Ectodermal cell (in vitro differentiated cells): ENCODE results near the gene TWNK.

Source experiments
- H3K27ac ChIP-seq: 2 replicates; pipeline ENCODE4 v1.7.0; 2013; ENCODE audit warnings: mild to moderate bottlenecking, low read depth, low read length; ENCODE audit not compliant: insufficient read depth, poor library complexity, severe bottlenecking
- H3K27me3 ChIP-seq: 2 replicates; pipeline ENCODE4 v1.7.0; 2013; ENCODE audit warnings: mild to moderate bottlenecking, low read length; ENCODE audit not compliant: insufficient read depth, control insufficient read depth, poor library complexity, severe bottlenecking
- H3K36me3 ChIP-seq: one replicate; pipeline ENCODE4 v1.7.0; 2013; ENCODE audit warnings: low read length; ENCODE audit not compliant: control insufficient read depth, insufficient read depth
- H3K4me1 ChIP-seq: one replicate; pipeline ENCODE4 v1.7.0; 2013; ENCODE audit warnings: low read length; ENCODE audit not compliant: control insufficient read depth, insufficient read depth
- H3K4me3 ChIP-seq: 2 replicates; pipeline ENCODE4 v1.7.0; 2013; ENCODE audit warnings: low read depth, low read length, control low read depth; ENCODE audit not compliant: insufficient read depth
- H3K9me3 ChIP-seq: 2 replicates; pipeline ENCODE4 v1.7.0; 2013; ENCODE audit warnings: mild to moderate bottlenecking, low read length, moderate library complexity; ENCODE audit not compliant: control insufficient read depth
- WGBS, 2 experiments: methylation state at CpG; one replicate each; pipeline ENCODE4 v1.1.7; 2013; ENCODE audit warnings: missing lambda C conversion rate in 2 of 2; 5-methylcytosine and 5-hydroxymethylcytosine counted together

TWNK gene

GRCh38 chr10:100982916-100983830 is 4.2 kb upstream of the TWNK start:
- peaks cover 7% of the 10 kb centered on the region for H3K4me1 ChIP-seq
- H3K27ac ChIP-seq = no peak overlapping the region
- 94 to 95% methylated on average over 24 of the region's 24 CpGs for WGBS, 2 experiments
- H3K4me3 ChIP-seq = no peak overlapping the region
- peaks cover 3% of the 10 kb centered on the region for H3K36me3 ChIP-seq
- no peaks in the 10 kb centered on the region for H3K27me3 ChIP-seq
- H3K9me3 ChIP-seq = no peaks in the 10 kb centered on the region

GRCh38 chr10:100983868-100984671 is 3.3 kb upstream of the TWNK start:
- Histone ChIP-seq H3K27me3 (no peaks in the 10 kb centered on the region), H3K36me3 (peaks cover 3% of the 10 kb centered on the region), H3K4me3 (no peak overlapping the region), H3K27ac (no peak overlapping the region), H3K4me1 (peaks cover 7% of the 10 kb centered on the region), H3K9me3 (no peaks in the 10 kb centered on the region)
- 86 to 87% methylated on average over 13 of the region's 13 CpGs for WGBS, 2 experiments

- peaks cover 7% of the 10 kb centered on the region for H3K4me1 ChIP-seq
- H3K4me3 ChIP-seq = no peak overlapping the region
- peaks cover 8% of the 10 kb centered on the region for H3K36me3 ChIP-seq
- no peaks in the 10 kb centered on the region for H3K27me3 ChIP-seq
- H3K9me3 ChIP-seq = no peaks in the 10 kb centered on the region
- no peak overlapping the region for H3K27ac ChIP-seq
- 90 to 91% methylated on average over 2 of the region's 2 CpGs for WGBS, 2 experiments
These were observed 2.6 kb upstream of the TWNK start for GRCh38 chr10:100984672-100985177.

GRCh38 chr10:100985336-100985735 is 2.0 kb upstream of the TWNK start:
- WGBS, 2 experiments = 88 to 96% methylated on average over 3 to 4 of the region's 5 CpGs
- Histone ChIP-seq H3K4me1 (peaks cover 7% of the 10 kb centered on the region), H3K27ac (no peak overlapping the region), H3K27me3 (no peaks in the 10 kb centered on the region), H3K4me3 (no peak overlapping the region), H3K9me3 (no peaks in the 10 kb centered on the region), H3K36me3 (peaks cover 12% of the 10 kb centered on the region)

GRCh38 chr10:100986623-100986951 is 756 bp upstream of the TWNK start:
- 25% methylated on average over 17 of the region's 17 CpGs for WGBS, 2 experiments
- Histone ChIP-seq H3K4me1 (peaks cover 7% of the 10 kb centered on the region), H3K36me3 (peaks cover 24% of the 10 kb centered on the region), H3K27ac (no peak overlapping the region), H3K27me3 (no peaks in the 10 kb centered on the region), H3K4me3 (peak overlapping the region; percentile 100), H3K9me3 (no peaks in the 10 kb centered on the region)

GRCh38 chr10:100987685-100988049 is 324 bp downstream of the TWNK start:
- peaks cover 21% of the 10 kb centered on the region for H3K36me3 ChIP-seq
- WGBS, 2 experiments = 2 to 3% methylated on average over 15 of the region's 15 CpGs
- peaks cover 7% of the 10 kb centered on the region for H3K4me1 ChIP-seq
- H3K9me3 ChIP-seq = no peaks in the 10 kb centered on the region
- H3K27ac ChIP-seq = no peak overlapping the region
- H3K4me3 ChIP-seq = peak overlapping the region; percentile 100
- no peaks in the 10 kb centered on the region for H3K27me3 ChIP-seq

- H3K9me3 ChIP-seq = no peaks in the 10 kb centered on the region
- peak overlapping the region; percentile 100 for H3K4me3 ChIP-seq
- H3K4me1 ChIP-seq = peaks cover 7% of the 10 kb centered on the region
- no peak overlapping the region for H3K27ac ChIP-seq
- H3K36me3 ChIP-seq = peaks cover 25% of the 10 kb centered on the region
- WGBS, 2 experiments = 75 to 76% methylated on average over 10 of the region's 10 CpGs
- H3K27me3 ChIP-seq = no peaks in the 10 kb centered on the region
These were observed 823 bp downstream of the TWNK start for GRCh38 chr10:100988166-100988565.

- no peak overlapping the region for H3K27ac ChIP-seq
- H3K4me1 ChIP-seq = peaks cover 7% of the 10 kb centered on the region
- peaks cover 29% of the 10 kb centered on the region for H3K36me3 ChIP-seq
- H3K27me3 ChIP-seq = no peaks in the 10 kb centered on the region
- 95 to 97% methylated on average over 21 of the region's 21 CpGs for WGBS, 2 experiments
- H3K9me3 ChIP-seq = no peaks in the 10 kb centered on the region
- no peak overlapping the region for H3K4me3 ChIP-seq
These were observed 1.7 kb downstream of the TWNK start for GRCh38 chr10:100989088-100989487.

GRCh38 chr10:100993986-100994708 is 6.8 kb downstream of the TWNK start:
- H3K4me3 ChIP-seq = no peak overlapping the region
- H3K4me1 ChIP-seq = peaks cover 4% of the 10 kb centered on the region
- no peak overlapping the region for H3K27ac ChIP-seq
- no peaks in the 10 kb centered on the region for H3K9me3 ChIP-seq
- peaks cover 29% of the 10 kb centered on the region for H3K36me3 ChIP-seq
- WGBS, 2 experiments = 61 to 71% methylated on average over 10 of the region's 10 CpGs
- H3K27me3 ChIP-seq = no peaks in the 10 kb centered on the region
